NCI-H345 treated with DMSO at 0.1 percent for 48 hours (cell line): Measurements from ENCODE around the gene ICOSLG.
"Not testable (repeated sequence)": the region's sequence is repeated elsewhere in the genome, so short reads cannot be mapped to it uniquely, and the experiment has no call there.

Source experiments
- DNase-seq: peaks from one replicate; lab custom pipeline; 2025; ENCODE audit not compliant: unreplicated experiment; lab: John Stamatoyannopoulos, UW

ICOSLG gene

DNA sequence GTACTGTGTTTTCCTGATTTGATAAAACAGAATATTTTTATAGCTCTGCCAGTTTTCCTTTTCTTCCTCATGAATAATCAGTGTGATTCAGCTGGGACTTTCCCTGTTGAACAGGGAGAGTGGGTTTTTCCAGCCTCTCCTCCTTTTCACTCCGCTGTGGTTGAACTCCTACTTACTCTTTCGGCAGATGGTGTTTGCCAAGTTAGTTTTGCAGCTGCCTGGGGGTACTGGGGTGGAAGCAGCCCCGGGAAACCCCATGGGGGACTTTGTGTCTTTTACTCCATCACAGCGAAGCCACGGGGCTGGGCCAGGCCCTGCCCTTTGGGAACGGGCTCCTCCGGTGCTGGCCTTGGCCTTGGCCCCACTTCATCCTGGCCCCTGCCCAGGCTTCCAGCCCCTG is 55.9 kb downstream of the ICOSLG start:
- not testable (repeated sequence) for DNase-seq

GRCh38 chr21:44182202-44182601 is 58.5 kb downstream of the ICOSLG start:
- not testable (repeated sequence) for DNase-seq

DNA sequence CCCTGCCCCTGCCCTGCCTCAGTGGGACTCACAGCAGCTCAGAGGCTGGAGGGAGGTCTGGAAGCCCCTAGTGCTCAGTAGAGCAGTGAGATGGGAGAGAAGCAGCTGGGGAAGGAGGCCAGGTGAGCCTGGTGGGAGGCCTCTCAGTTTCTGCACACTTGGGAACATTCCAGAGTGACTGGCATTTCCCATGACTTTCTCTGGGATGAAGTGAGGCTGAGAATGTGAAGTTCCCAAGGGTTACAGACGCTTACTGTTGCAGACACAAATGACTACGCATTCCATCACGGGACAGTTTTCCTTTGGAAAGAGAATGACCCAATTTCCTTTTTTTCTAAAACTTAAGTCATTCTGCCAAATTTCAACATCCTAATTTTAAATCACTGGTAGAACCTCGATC is 59.2 kb downstream of the ICOSLG start:
- not testable (repeated sequence) for DNase-seq

DNA sequence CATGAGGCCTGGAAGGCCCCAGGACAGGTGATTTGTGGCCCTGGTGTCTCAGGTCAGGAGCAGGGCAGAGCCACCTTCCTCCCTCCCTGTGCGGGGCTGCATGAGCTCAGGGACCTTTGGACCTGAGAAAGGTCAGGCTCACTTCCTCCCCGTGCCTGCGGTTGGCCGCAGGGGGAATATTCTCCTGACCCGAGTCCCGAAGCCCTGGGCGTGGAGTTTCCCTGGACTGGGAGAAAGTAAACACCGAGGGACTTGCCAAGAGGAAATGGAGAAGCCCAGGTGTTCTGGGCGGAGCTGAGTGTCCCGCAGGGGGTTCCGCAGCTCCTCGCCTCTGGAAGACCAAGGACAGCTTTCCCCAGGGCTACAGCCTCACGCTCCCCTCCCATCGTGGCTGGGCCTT is 64.6 kb downstream of the ICOSLG start:
- DNase-seq, result not testable (repeated sequence)

GRCh38 chr21:44175189-44175588 is 65.6 kb downstream of the ICOSLG start:
- DNase-seq, result not testable (repeated sequence)
